H1 (cell line): ENCODE data around the gene TMEM63A. TPM values are rescaled to one million over a fixed set of nuclear protein-coding genes. Genes with fewer than 3 reads are reported as not detected.

Source experiments
- CTCF ChIA-PET: fragments of 300-600 bp; sonication (Branson Sonifier 250); formaldehyde crosslinking; loops from one replicate; lab custom pipeline; 2021; ENCODE audit not compliant: partially characterized antibody; lab: Charles Lee
- POLR2A ChIA-PET: fragments of 300-600 bp; sonication (Branson Sonifier 250); formaldehyde crosslinking; loops from one replicate; lab custom pipeline; 2021; ENCODE audit warnings: inconsistent platforms; ENCODE audit not compliant: partially characterized antibody; lab: Charles Lee
- DNase-seq, 2 experiments: peaks; one replicate each; pipeline versions ENCODE4 v3.0.0 to v3.0.0-alpha.2; 2010 to 2022; ENCODE audit warnings: low spot score in 2 of 2, low read depth in 1 of 2, mixed read lengths in 1 of 2
- FAIRE-seq: peaks from 2 replicates; lab custom pipeline; 2011; peaks lifted over from hg19 to GRCh38; lab: Jason Lieb, UNC
- H2AFZ ChIP-seq: 2 replicates; pipeline ENCODE4 v1.8.1; 2012; ENCODE audit warnings: low read length, inconsistent platforms
- H2AK5ac ChIP-seq: 2 replicates; pipeline ENCODE4 v1.6.1; 2013; ENCODE audit warnings: low read depth, low read length
- H2BK120ac ChIP-seq: replicated peaks from 2 replicates; pipeline ENCODE3; 2013; ENCODE audit warnings: low read depth, low read length, inconsistent platforms
- H2BK12ac ChIP-seq: 2 replicates; pipeline ENCODE4 v1.6.1; 2013; ENCODE audit warnings: low read depth, low read length
- H2BK15ac ChIP-seq: 2 replicates; pipeline ENCODE4 v1.6.1; 2013; ENCODE audit warnings: low read length
- H2BK20ac ChIP-seq: 2 replicates; pipeline ENCODE4 v1.6.1; 2013; ENCODE audit warnings: low read length
- H2BK5ac ChIP-seq: 2 replicates; pipeline ENCODE4 v1.6.1; 2013; ENCODE audit warnings: low read depth, low read length
- H3K14ac ChIP-seq: 2 replicates; pipeline ENCODE4 v1.6.1; 2013; ENCODE audit warnings: inconsistent platforms; ENCODE audit not compliant: insufficient read length
- H3K18ac ChIP-seq: 2 replicates; pipeline ENCODE4 v1.6.1; 2013; ENCODE audit warnings: low read length; ENCODE audit errors: extremely low read depth
- H3K23ac ChIP-seq: 2 replicates; pipeline ENCODE4 v1.6.1; 2013; ENCODE audit warnings: inconsistent platforms; ENCODE audit not compliant: insufficient read length
- H3K23me2 ChIP-seq: 2 replicates; pipeline ENCODE4 v1.6.1; 2013; ENCODE audit warnings: low read depth, low read length
- H3K27ac ChIP-seq: 2 replicates; pipeline ENCODE4 v1.6.1; 2011; ENCODE audit warnings: low read depth, low read length, inconsistent platforms
- H3K27me3 ChIP-seq, 4 experiments: replicated peaks in 1 of 4; 1 replicate in 1 of 4; 2 replicates in 3 of 4; pipeline versions ENCODE4 v1.6.1 to v1.8.1; 2011 to 2013; ENCODE audit warnings: low read length in 3 of 4, mild to moderate bottlenecking in 3 of 4, inconsistent platforms in 2 of 4, mixed read lengths in 2 of 4, moderate library complexity in 1 of 4; ENCODE audit not compliant: control insufficient read depth in 3 of 4, insufficient read depth in 3 of 4; ENCODE audit errors: extremely low read depth in 1 of 4
- H3K36me3 ChIP-seq, 4 experiments: 2 replicates each; pipeline versions ENCODE4 v1.6.1 to v1.8.1; 2011 to 2013; ENCODE audit warnings: mild to moderate bottlenecking in 4 of 4, low read length in 3 of 4, moderate library complexity in 2 of 4, control low read depth in 1 of 4, inconsistent platforms in 1 of 4; ENCODE audit not compliant: insufficient read depth in 4 of 4, control insufficient read depth in 2 of 4
- H3K4ac ChIP-seq: replicated peaks from 2 replicates; pipeline ENCODE3; 2013; ENCODE audit warnings: low read length, low read depth, mixed read lengths, inconsistent platforms; ENCODE audit not compliant: insufficient read length
- H3K4me1 ChIP-seq, 4 experiments: replicated peaks in 1 of 4; 1 replicate in 1 of 4; 2 replicates in 3 of 4; pipeline versions ENCODE4 v1.6.1 to v1.8.1; 2011 to 2013; ENCODE audit warnings: low read length in 3 of 4, inconsistent platforms in 2 of 4, mixed read lengths in 1 of 4; ENCODE audit not compliant: insufficient read depth in 4 of 4, control insufficient read depth in 3 of 4
- H3K4me2 ChIP-seq, 2 experiments: 2 replicates each; pipeline versions ENCODE4 v1.6.1 to v1.8.1; 2011 to 2013; ENCODE audit warnings: low read depth in 2 of 2, low read length in 2 of 2, control low read depth in 1 of 2, inconsistent platforms in 1 of 2, mild to moderate bottlenecking in 1 of 2; ENCODE audit not compliant: insufficient read depth in 1 of 2
- H3K4me3 ChIP-seq, 4 experiments: fragments of 200-600, 300-600 bp in 1 of 4; sonication (generic), shearing (Covaris generic), sonication (Bioruptor Twin) in 1 of 4; 2 replicates each; pipeline versions ENCODE4 v1.5.1 to v1.8.1; 2011 to 2016; ENCODE audit warnings: low read length in 4 of 4, low read depth in 3 of 4, control low read depth in 2 of 4, inconsistent platforms in 2 of 4, mild to moderate bottlenecking in 2 of 4, mixed read lengths in 1 of 4, moderate library complexity in 1 of 4; ENCODE audit not compliant: insufficient read depth in 2 of 4; ENCODE audit errors: extremely low read depth in 1 of 4
- H3K56ac ChIP-seq: replicated peaks from 2 replicates; pipeline ENCODE3; 2013; ENCODE audit warnings: low read depth, mild to moderate bottlenecking, mixed read lengths, low read length, inconsistent platforms; ENCODE audit not compliant: insufficient read length
- H3K79me1 ChIP-seq: 2 replicates; pipeline ENCODE4 v1.6.1; 2013; ENCODE audit warnings: low read depth, low read length, control low read depth
- H3K79me2 ChIP-seq, 2 experiments: 2 replicates each; pipeline versions ENCODE4 v1.6.1 to v1.8.1; 2012 to 2013; ENCODE audit warnings: low read length in 2 of 2, mild to moderate bottlenecking in 2 of 2, inconsistent platforms in 1 of 2; ENCODE audit not compliant: insufficient read depth in 2 of 2, control insufficient read depth in 1 of 2
- H3K9ac ChIP-seq, 4 experiments: replicated peaks in 1 of 4; 1 replicate in 1 of 4; 2 replicates in 3 of 4; pipeline versions ENCODE4 v1.6.1 to v1.8.1; 2011 to 2013; ENCODE audit warnings: low read depth in 3 of 4, low read length in 3 of 4, control low read depth in 2 of 4, mild to moderate bottlenecking in 2 of 4, moderate library complexity in 2 of 4, inconsistent platforms in 1 of 4; ENCODE audit errors: extremely low read depth in 1 of 4
- H3K9me3 ChIP-seq, 2 experiments: 2 replicates each; pipeline versions ENCODE4 v1.6.1 to v1.8.1; 2012 to 2013; ENCODE audit warnings: mild to moderate bottlenecking in 2 of 2, moderate library complexity in 2 of 2, control low read depth in 1 of 2, inconsistent platforms in 1 of 2, low read depth in 1 of 2, low read length in 1 of 2, mixed read lengths in 1 of 2; ENCODE audit not compliant: insufficient read depth in 2 of 2
- H4K20me1 ChIP-seq, 2 experiments: replicated peaks in 1 of 2; 2 replicates each; pipeline versions ENCODE3 to v1.8.1; 2011 to 2013; ENCODE audit warnings: inconsistent platforms in 2 of 2, low read length in 2 of 2, mild to moderate bottlenecking in 1 of 2; ENCODE audit not compliant: insufficient read depth in 2 of 2, control insufficient read depth in 1 of 2
- H4K5ac ChIP-seq: 2 replicates; pipeline ENCODE4 v1.6.1; 2013; ENCODE audit warnings: low read length, low read depth, mixed read lengths, inconsistent platforms; ENCODE audit not compliant: insufficient read length
- H4K8ac ChIP-seq: 2 replicates; pipeline ENCODE4 v1.8.0; 2013; ENCODE audit warnings: mild to moderate bottlenecking, moderate library complexity, low read length, inconsistent platforms; ENCODE audit not compliant: insufficient read depth; ENCODE audit errors: extremely low read depth
- H4K91ac ChIP-seq: replicated peaks from 2 replicates; pipeline ENCODE3; 2013; ENCODE audit warnings: low read length, mixed read lengths, inconsistent platforms; ENCODE audit not compliant: insufficient read length
- ASH2L ChIP-seq: fragments of 200-600, 300-600 bp; sonication (generic); IDR thresholded peaks from one replicate; pipeline ENCODE4 v1.7.1; 2017; ENCODE audit warnings: low read length
- CBX8 ChIP-seq: fragments of 300-800, 300-1000 bp; sonication (generic); IDR thresholded peaks from 2 replicates; pipeline ENCODE4 v1.7.1; 2016; ENCODE audit warnings: low read depth, low read length, borderline replicate concordance
- EP300 ChIP-seq, 2 experiments: IDR thresholded peaks; 1 replicate in 1 of 2; 2 replicates in 1 of 2; pipeline ENCODE4 v1.6.1; 2011 to 2012; ENCODE audit warnings: low read depth in 2 of 2, low read length in 2 of 2, mild to moderate bottlenecking in 2 of 2, borderline replicate concordance in 1 of 2, inconsistent platforms in 1 of 2, moderate library complexity in 1 of 2
- GABPA ChIP-seq: IDR thresholded peaks from 2 replicates; pipeline ENCODE4 v1.6.1; 2011; ENCODE audit warnings: mild to moderate bottlenecking, low read length, moderate library complexity, borderline replicate concordance; ENCODE audit not compliant: insufficient read depth
- HDAC6 ChIP-seq: IDR thresholded peaks from one replicate; pipeline ENCODE4 v1.7.1; 2012; ENCODE audit warnings: low read depth, mild to moderate bottlenecking, inconsistent platforms, low read length, moderate library complexity
- POU5F1 ChIP-seq: IDR thresholded peaks from 2 replicates; pipeline ENCODE4 v1.6.1; 2011; ENCODE audit warnings: low read depth, mild to moderate bottlenecking, low read length, moderate library complexity
- RFX5 ChIP-seq: IDR thresholded peaks from 2 replicates; pipeline ENCODE4 v1.6.1; 2011; ENCODE audit warnings: low read depth, low read length, improper control_type of control experiment, borderline replicate concordance
- SP4 ChIP-seq: IDR thresholded peaks from 2 replicates; pipeline ENCODE4 v1.6.1; 2012; ENCODE audit warnings: low read length, inconsistent platforms
- TCF12 ChIP-seq: IDR thresholded peaks from 2 replicates; pipeline ENCODE4 v1.6.1; 2011; ENCODE audit warnings: low read depth, mild to moderate bottlenecking, low read length
- YY1 ChIP-seq: IDR thresholded peaks from 2 replicates; pipeline ENCODE4 v1.6.1; 2011; ENCODE audit warnings: low read depth, mild to moderate bottlenecking, low read length
- whole genome bisulfite sequencing, 2 experiments: shearing (Covaris generic) in 1 of 2; methylation state at CpG; one replicate each; pipeline versions ENCODE4 v1.1.6 to v1.1.7; 2013 to 2015; ENCODE audit warnings: low lambda C conversion rate in 2 of 2, mixed read lengths in 2 of 2, inconsistent platforms in 1 of 2, low coverage in 1 of 2, missing lambda C conversion rate in 1 of 2; ENCODE audit not compliant: insufficient replicate concordance in 2 of 2, insufficient coverage in 1 of 2, insufficient read length in 1 of 2; ENCODE audit errors: extremely low coverage in 1 of 2, missing lambda C conversion rate in 1 of 2; 5-methylcytosine and 5-hydroxymethylcytosine counted together
- polyA plus RNA-seq, 7 experiments: library from polyadenylated mRNA; depleted of rRNA in 3 of 7; stranded (reverse) in 5 of 7; unstranded in 2 of 7; fragments of >200 nt in 5 of 7; fragments of 200-250 nt in 2 of 7; gene quantifications; 1 replicate in 5 of 7; 2 replicates in 1 of 7; 4 replicates in 1 of 7; pipeline versions ENCODE4 v1.2.1 to v1.2.3, GENCODE V29; 2011 to 2013; ENCODE audit warnings: missing spikeins in 2 of 7, mixed read lengths in 2 of 7
- total RNA-seq: library from RNA; stranded (reverse); fragmentation: NEBNext Ultra II Directional; extraction: Animal tissue kit (Norgen Biotek cat#: 25700); gene quantifications from 2 replicates; pipeline ENCODE4 v1.2.1, GENCODE V29; 2021
- TF ChIP-seq, protein P1 (sequence below): IDR thresholded peaks from 2 replicates; pipeline ENCODE4 v1.6.1; 2011; ENCODE audit warnings: low read length, improper control_type of control experiment

TMEM63A gene
- total and polyA plus RNA-seq, 2 of the 8 experiments (the other 6 are each of a cell fraction or from before 2014, with no cell fraction given), result 26.1 to 55.4 TPM

- ChIA-PET POLR2A (interaction anchor here (1.6 to 2.8 kb wide), 2 partner anchors 13 to 18 kb away, joined by 5 to 7 read pairs; no protein-coding TSS in a partner anchor), CTCF (interaction anchor here (0.8 to 21.3 kb wide), 6 partner anchors 9 to 41 kb away, joined by 3 to 406 read pairs (median 4); no protein-coding TSS in a partner anchor)
- H3K9me3 ChIP-seq, result no peaks in the 10 kb centered on the region
- no peak overlapping the region for H2AFZ ChIP-seq
- 95% methylated on average over 19 of the region's 19 CpGs; no CpG with 5 or more reads in 1 of the 2 experiments for WGBS, 2 experiments
- no peak for DNase-seq
- H3K23me2 ChIP-seq, result peaks cover 9% of the 10 kb centered on the region; the same call in 1 of the 2 replicates
- no peak overlapping the region for H3K23ac ChIP-seq
- H3K56ac ChIP-seq, result no peak overlapping the region
- peaks cover 10 to 32% (median 24%) of the 10 kb centered on the region in 4 experiments for H3K4me1 ChIP-seq
- no peak overlapping the region for H3K9ac ChIP-seq
- peaks cover 0 to 26% (median 13%) of the 10 kb centered on the region in 4 experiments; a peak in 5 of 7 replicates for H3K27me3 ChIP-seq
- H2BK20ac ChIP-seq, result no peak overlapping the region
- no peak overlapping the region for H2BK15ac ChIP-seq
- no peak overlapping the region for H3K18ac ChIP-seq
- H3K27ac ChIP-seq, result no peak overlapping the region
- no peak overlapping the region for H3K4me3 ChIP-seq
- H4K8ac ChIP-seq, result no peak overlapping the region
- H3K36me3 ChIP-seq, result no peaks in the 10 kb centered on the region
- H4K5ac ChIP-seq, result no peak overlapping the region
- no peak overlapping the region for H3K4me2 ChIP-seq
- H4K91ac ChIP-seq, result no peak overlapping the region
- H2BK120ac ChIP-seq, result no peak overlapping the region
- no peak overlapping the region for H3K14ac ChIP-seq
- H3K79me2 ChIP-seq, result no peaks in the 10 kb centered on the region
- H2BK12ac ChIP-seq, result no peak overlapping the region
- H2AK5ac ChIP-seq, result no peak overlapping the region
- H3K79me1 ChIP-seq, result no peaks in the 10 kb centered on the region
- no peak overlapping the region for H3K4ac ChIP-seq
- H4K20me1 ChIP-seq, result no peaks in the 10 kb centered on the region
- no peak overlapping the region for H2BK5ac ChIP-seq
- no peak for FAIRE-seq
- TF ChIP-seq YY1 (no peak), HDAC6 (no peak), GABPA (no peak), POU5F1 (no peak), TCF12 (no peak), CBX8 (no peak), SP4 (no peak), EP300 (IDR thresholded peaks at IDR 0.05; ENCODE audit: borderline replicate concordance in 1 of 2, low read depth in 2 of 2, low read length in 2 of 2) (no peak), ASH2L (no peak), RFX5 (no peak)
- TF ChIP-seq, protein P1, sequence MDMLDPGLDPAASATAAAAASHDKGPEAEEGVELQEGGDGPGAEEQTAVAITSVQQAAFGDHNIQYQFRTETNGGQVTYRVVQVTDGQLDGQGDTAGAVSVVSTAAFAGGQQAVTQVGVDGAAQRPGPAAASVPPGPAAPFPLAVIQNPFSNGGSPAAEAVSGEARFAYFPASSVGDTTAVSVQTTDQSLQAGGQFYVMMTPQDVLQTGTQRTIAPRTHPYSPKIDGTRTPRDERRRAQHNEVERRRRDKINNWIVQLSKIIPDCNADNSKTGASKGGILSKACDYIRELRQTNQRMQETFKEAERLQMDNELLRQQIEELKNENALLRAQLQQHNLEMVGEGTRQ, result no peak
Measured at GRCh38 chr1:225886159-225887029, 4.2 kb upstream of the TMEM63A start.
